Measurements from ENCODE around the gene PRKN.
A peak's percentile ranks its signal among the peaks of the same experiment; 100 is the strongest.

PRKN gene

DNA sequence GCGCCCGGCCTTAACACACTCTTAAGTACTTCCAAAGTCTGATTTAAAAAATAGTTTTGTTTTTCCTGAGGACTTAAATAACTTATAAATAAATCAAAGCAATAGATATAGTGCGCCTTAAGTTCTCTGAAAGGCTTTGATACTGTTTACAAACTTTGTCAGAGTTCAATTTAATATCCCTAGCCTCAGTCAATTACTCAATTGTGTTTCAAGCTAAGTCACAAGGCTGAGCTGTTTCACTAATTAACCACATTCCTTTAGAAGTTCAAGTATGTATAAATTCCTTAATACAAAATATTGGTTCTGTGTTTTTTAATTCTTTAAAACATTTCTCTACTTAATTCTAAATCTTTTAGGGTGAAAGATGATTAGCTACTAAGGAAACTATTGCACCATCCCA, 1275.3 kb downstream of the PRKN start:
- no peak for DNase-seq (ENCODE audit: low read depth in 2 of 2)

DNA sequence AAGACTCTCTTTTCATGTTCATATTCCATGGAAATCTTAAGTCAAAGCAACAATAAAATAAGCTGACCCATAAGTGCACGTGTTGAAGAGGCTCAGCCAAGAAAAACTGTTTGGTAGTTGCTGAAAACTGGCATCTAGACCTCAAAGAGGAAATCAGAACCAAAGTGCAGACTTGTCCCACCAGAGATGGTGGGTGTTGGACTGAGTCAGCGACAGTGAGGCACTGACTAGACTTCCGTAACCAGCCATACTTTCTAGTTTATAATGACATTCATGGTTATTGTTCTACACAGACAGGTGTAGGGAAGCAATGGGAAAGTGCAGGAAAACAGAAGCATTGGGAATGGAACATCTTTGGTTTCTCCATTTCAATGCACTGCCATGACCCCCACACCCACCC, 1278.0 kb downstream of the PRKN start:
- DNase-seq (ENCODE audit: low read depth in 2 of 2): no peak

DNA sequence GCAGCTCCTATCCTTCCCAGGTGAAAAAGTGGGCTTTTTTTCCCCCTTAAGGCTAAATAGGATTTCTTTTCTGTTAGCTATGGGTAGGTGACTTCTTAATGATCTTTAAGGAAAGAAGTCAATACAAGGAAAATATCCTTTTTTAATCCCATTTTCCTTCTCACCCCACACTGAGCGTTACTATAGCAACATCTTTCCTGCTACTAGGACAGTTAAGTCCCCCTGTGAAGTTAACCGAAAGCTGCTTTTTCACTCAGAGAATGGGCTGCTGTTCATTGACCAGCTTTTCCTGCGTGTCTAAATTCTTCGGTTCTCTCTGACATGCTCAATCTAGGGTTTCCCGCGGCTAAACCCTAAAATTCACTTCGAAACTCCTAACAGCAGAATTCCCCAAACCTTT, 1280.6 kb downstream of the PRKN start:
- no peak for DNase-seq (ENCODE audit: low read depth in 2 of 2)

- no peak for DNase-seq (ENCODE audit: low read depth in 2 of 2)
Observed at GRCh38 chr6:161446296-161446925, 1281.2 kb downstream of the PRKN start.

DNA sequence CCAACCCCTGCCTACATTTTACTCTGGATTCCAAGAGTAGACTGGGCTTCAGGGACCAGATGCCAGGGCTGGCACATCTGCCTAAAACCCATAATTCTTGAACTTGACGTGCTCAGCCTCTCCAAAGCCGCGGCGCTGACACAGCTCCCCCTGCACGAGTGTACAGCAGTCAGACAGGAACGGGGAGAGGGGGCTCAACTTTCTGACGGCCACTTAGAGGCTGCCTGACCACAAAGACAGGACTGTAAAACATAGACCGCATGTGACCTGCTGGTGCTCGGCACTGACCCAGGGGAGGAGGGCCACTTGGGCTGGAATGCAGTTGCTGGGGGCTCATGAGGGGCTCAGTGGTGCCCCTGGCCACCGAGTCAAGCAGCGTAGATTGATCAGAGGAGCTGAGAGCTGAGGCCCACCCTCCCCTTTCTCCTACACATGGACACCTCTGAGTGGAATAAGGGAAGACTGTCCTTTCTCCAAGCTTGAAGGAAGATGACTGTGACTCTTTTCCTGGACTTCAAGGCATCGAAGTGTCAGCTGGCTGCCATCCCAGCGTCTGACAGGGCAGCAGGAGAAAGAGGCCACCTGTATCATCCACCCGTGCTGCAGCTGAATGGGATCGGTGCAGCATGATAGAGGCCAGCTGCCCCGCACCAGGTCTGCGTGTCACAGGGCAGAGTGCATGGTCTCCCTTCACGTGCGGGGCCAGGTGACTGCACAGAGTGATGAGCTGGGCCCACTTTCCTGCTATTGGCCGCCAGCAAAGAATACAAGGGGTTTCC, 1282.4 kb downstream of the PRKN start:
- no peak for DNase-seq (ENCODE audit: low read depth in 2 of 2)

GRCh38 chr6:161444464-161444863, 1283.1 kb downstream of the PRKN start:
- DNase-seq (ENCODE audit: low read depth in 2 of 2): no peak

GRCh38 chr6:161443848-161444247, 1283.7 kb downstream of the PRKN start:
- DNase-seq (ENCODE audit: low read depth in 2 of 2): no peak

- no peak for DNase-seq (ENCODE audit: low read depth in 2 of 2)
Observed at GRCh38 chr6:161442420-161442819, 1285.1 kb downstream of the PRKN start.

DNA sequence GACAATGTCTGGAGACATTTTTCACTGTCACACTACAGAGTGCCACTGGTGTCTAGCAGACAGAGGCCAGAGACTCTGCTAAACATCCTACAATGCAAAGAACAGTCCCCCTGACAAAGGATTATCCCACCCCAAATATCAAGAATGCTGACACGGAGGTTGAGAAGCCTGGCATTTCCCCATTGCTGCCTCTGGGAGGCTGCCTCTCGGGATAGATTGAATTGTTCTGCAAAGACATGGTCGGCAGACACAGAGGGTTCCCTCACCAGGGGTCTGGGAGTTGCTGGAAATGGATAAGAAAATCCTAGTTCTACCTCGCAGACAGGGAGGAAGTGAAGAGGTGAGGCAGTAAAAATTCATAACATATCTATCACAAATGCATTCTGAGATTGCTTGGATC, 1287.3 kb downstream of the PRKN start:
- DNase-seq (ENCODE audit: low read depth in 2 of 2): no peak

DNA sequence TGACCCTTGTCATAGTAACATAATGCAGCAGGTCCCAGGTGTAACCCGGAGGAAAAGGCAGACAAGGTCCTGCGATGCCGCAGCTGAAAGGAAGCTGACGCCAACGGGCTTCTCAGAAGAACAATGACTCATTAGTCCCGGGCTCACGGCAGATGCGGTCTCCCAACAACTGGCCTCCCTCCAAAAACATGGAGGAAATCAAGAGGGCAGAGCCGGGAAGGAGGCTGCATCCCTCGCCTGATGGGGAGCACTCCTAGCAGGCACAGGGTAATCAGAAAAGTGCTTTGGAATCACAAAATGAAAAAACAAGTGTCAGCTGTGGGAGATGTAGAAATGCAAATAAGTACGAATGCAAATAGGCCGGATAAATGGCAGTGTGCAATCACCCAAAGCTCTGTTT, 1288.5 kb downstream of the PRKN start:
- DNase-seq (ENCODE audit: low read depth in 2 of 2): peak; percentile 78 to 82

GRCh38 chr6:161438430-161439030, 1289.0 kb downstream of the PRKN start:
- DNase-seq (ENCODE audit: low read depth in 2 of 2): no peak

GRCh38 chr6:161437851-161438250, 1289.7 kb downstream of the PRKN start:
- DNase-seq (ENCODE audit: low read depth in 2 of 2): peak in 1 of 2 experiments; percentile 16

GRCh38 chr6:161436106-161436876, 1291.3 kb downstream of the PRKN start:
- no peak for DNase-seq (ENCODE audit: low read depth in 2 of 2)

GRCh38 chr6:161435748-161436070, 1291.9 kb downstream of the PRKN start:
- no peak for DNase-seq (ENCODE audit: low read depth in 2 of 2)

DNA sequence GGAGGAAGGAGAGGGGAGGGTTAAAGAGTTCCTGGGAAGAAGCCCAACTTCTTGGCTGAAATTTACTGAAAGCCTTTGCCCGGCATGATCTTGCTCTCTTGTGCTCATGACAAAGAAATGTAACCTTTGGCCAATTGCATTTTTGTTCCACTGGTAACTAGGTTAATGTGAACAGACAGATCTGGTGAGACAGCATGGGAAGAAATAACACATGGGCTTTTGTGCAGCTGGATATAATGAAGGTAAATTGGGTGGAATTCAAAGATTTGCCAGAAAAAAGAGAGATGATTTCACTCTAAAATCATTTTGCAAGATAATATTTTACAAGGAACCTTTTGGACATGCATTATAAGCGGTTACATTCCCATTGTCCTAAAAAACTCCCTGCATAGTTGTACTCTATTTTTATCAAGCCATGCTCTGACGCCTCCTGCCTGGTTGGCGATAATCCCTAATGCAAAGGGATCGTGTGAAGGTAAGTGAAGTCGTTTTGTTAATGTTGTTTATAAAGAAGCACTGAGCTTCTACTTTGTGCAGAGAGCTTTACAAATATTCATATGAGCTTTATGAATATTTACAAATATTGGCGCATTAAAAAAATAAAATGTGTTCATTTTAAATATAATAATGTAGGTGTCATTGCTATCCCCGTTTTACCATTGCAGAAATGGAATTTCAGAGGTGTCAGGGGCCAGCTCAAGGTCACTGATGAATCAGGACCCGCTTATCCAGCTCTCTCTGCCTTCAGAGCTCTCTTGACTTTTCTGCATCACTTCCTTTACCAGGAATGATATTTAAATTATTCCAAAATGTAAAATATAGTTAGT, 1292.4 kb downstream of the PRKN start:
- peak; percentile 94 for DNase-seq (ENCODE audit: low read depth in 2 of 2)

GRCh38 chr6:161434350-161434749, 1293.2 kb downstream of the PRKN start:
- no peak for DNase-seq (ENCODE audit: low read depth in 2 of 2)

DNA sequence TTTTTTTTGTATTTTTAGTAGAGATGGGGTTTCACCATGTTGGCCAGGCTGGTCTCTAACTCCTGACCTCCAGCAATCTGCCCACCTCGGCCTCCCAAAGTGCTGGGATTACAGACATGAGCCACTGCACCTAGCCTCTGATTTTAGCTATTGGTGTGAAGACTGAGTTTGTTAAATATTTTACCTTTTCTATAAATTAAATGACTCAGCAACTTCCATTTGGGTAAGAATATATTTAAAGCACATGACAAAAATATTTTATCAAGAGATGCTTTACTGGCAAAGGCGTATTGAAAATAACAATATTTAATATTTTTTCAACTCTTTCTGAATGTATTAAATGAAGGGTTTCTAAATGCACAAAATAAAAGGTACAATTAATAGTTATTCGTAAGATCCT, 1295.0 kb downstream of the PRKN start:
- no peak for DNase-seq (ENCODE audit: low read depth in 2 of 2)

DNA sequence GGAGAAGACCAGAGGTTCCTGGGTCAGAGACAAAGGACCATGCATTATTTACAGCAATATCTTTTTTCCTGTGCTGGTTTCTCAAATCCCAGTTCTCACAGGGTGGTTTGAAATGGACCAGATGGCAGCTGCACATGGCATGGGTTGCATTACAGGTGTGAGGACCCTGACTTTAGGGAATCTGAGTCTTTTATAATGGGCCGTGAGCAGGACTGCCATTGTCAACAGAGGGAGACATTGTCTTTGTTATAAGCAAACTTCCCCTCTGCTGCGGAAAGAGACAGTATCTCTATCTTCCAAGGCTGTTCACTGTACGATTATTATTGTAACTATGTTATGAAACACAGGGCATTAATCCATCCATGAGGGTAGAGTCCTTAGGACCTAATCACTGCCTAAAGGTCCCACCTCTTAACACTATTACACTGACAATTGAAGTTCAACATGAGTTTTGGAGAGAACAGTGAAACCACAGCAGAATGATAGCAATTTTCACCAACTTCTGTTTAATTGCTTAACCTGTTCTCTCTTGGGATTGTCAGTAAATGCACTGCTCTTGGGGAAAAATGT, 1297.6 kb downstream of the PRKN start:
- DNase-seq (ENCODE audit: low read depth in 2 of 2): no peak

DNA sequence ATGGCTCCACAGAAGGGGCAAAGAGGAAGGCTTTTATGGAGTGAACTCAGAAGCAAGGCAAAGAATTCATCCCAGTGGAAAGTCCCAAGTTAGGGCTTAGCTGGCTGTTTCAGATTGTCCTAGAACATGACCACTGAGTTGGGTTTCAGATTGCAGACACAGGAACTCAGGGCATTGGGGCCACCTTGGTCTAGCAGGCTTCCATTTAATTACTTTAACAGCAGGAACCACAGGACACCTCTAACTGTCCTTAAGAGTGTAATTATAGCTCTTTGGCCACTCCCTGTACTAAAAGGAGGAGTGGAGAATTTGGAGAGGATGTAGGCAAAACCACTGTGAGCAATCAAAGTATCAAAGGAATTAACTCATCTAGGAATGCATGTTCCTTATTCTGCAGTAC, 1303.1 kb downstream of the PRKN start:
- no peak for DNase-seq (ENCODE audit: low read depth in 2 of 2)

DNA sequence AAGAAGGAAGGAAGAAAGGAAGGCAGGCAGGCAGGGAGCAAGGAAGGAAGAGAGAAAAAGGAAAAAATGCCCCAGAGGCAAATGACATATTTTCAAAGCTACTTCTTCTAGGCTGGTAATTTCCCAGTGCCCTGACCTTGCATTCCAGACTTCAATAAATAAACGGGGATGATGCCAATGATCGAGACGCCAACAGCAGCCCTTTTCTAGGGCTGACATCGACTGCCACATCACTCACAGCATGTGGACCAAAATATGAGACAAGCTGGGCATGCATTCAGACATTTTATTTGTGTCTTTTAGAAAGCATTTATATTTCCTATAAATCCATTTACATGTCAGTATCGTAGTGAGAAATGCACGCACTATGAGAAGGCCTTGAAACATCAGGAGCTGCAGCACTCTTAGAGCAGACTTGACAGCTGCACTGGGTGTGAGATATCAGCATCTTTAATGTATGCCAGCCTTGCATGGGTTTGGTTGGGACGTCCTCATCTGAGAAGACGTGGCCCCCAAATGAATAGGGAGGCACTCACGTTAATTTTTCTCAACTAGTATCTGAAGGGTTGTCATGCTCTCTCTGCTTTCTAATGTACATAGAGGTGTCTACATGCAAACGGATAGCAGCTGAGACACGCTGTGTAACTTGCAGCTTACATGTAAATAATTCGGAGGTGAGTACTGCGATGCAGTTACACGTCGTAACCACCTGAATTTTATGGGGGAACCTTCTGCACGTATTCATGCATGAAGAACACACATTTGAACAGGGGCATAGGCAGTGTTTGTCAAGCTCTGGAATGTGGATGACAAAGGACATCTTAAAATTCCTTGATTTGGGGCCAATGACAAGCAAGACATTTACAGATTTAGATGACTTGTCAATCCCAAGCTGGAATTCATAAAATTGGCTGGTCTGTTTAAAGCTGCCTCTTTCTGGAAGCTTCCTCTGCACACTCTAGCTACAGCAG, 1304.6 kb downstream of the PRKN start:
- no peak for DNase-seq (ENCODE audit: low read depth in 2 of 2)
